Smooth muscle cell (in vitro differentiated cells): ENCODE results near the gene TMEM273. TPM values are rescaled to one million over a fixed set of nuclear protein-coding genes. Genes with fewer than 3 reads are reported as not detected.

ENCODE experiments used
- DNase-seq: peaks from one replicate; lab custom pipeline; 2025; ENCODE audit not compliant: unreplicated experiment; lab: John Stamatoyannopoulos, UW
- H2AFZ ChIP-seq: fragments of 200-600 bp; sonication (generic); 2 replicates; pipeline ENCODE4 v1.6.0; 2016; ENCODE audit warnings: antibody characterized with exemption, low read depth, mild to moderate bottlenecking
- H3F3A ChIP-seq: fragments of 200-600 bp; sonication (generic); 2 replicates; pipeline ENCODE4 v1.6.0; 2017; ENCODE audit warnings: antibody characterized with exemption, low read depth
- H3K27ac ChIP-seq: fragments of 200-600 bp; sonication (generic); 2 replicates; pipeline ENCODE4 v1.5.1; 2016; ENCODE audit warnings: low read depth, mild to moderate bottlenecking
- H3K27me3 ChIP-seq: fragments of 200-600 bp; sonication (generic); 2 replicates; pipeline ENCODE4 v1.6.1; 2016; ENCODE audit warnings: low read depth, mild to moderate bottlenecking
- H3K36me3 ChIP-seq: fragments of 200-600 bp; sonication (generic); 2 replicates; pipeline ENCODE4 v1.5.1; 2016; ENCODE audit warnings: low read depth
- H3K4me1 ChIP-seq: fragments of 200-600 bp; sonication (generic); 2 replicates; pipeline ENCODE4 v1.5.1; 2016; ENCODE audit warnings: low read depth
- H3K4me2 ChIP-seq: fragments of 200-600 bp; sonication (generic); 2 replicates; pipeline ENCODE4 v1.6.0; 2016; ENCODE audit warnings: mild to moderate bottlenecking
- H3K4me3 ChIP-seq: fragments of 200-600 bp; sonication (generic); 2 replicates; pipeline ENCODE4 v1.5.1; 2016; ENCODE audit warnings: mild to moderate bottlenecking
- H3K79me2 ChIP-seq: fragments of 200-600 bp; sonication (generic); 2 replicates; pipeline ENCODE4 v1.6.0; 2016; ENCODE audit warnings: low read depth, mild to moderate bottlenecking
- H3K9ac ChIP-seq: fragments of 200-600 bp; sonication (generic); 2 replicates; pipeline ENCODE4 v1.6.0; 2016; ENCODE audit warnings: low read depth
- H3K9me3 ChIP-seq: fragments of 200-600 bp; sonication (generic); replicated peaks from 2 replicates; pipeline ENCODE4 v1.5.1; 2016; ENCODE audit warnings: low read depth
- H4K20me1 ChIP-seq: fragments of 200-600 bp; sonication (generic); 2 replicates; pipeline ENCODE4 v1.6.0; 2016; ENCODE audit warnings: low read depth
- WGBS: methylation state at CpG from one replicate; pipeline ENCODE4 v1.1.7; 2016; ENCODE audit warnings: low lambda C conversion rate; 5-methylcytosine and 5-hydroxymethylcytosine counted together
- polyA plus RNA-seq: library from polyadenylated mRNA; unstranded; fragments of >200 nt; fragmentation: Nextera tagmentation; extraction: Ambion mirVana; gene quantifications from 2 replicates; pipeline ENCODE4 v1.2.1, GENCODE V29; 2016
- total RNA-seq: library from RNA; depleted of rRNA; stranded (reverse); fragments of >200 nt; gene quantifications from 2 replicates; pipeline ENCODE4 v1.2.3, GENCODE V29; 2014
- TF ChIP-seq, protein P1 (sequence below): fragments of 200-600 bp; sonication (generic); IDR thresholded peaks from 2 replicates; pipeline ENCODE4 v1.5.1; 2017; ENCODE audit warnings: borderline replicate concordance, mild to moderate bottlenecking, antibody characterized with exemption; ENCODE audit not compliant: insufficient read depth, poor library complexity, severe bottlenecking

TMEM273 gene
- total and polyA plus RNA-seq, 2 experiments from 2014 or later, result 0.09 TPM; not detected in 1

DNA sequence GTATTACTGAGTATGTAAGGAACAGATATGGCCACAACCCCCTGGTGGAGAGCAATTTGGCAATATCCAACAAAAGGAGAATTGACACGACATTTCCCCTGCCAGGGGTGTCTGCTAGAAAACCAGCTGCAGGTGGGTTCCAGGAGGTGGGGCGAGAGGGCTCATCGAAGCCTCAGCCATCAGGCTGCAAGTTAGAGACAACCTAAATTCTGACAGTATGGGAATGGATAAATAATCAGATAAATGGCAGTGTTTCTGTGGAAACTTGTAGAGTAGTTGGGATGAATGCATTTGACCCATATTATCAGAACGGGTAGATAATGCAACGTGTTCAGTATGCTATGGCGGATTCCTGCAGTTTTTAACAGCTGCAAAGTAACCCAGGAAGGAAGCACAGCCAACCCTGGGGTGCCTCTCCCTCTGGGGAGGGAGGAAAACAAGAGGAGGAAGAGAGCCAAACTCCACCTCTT lies 3.5 kb downstream of the TMEM273 start:
- H3K9me3 ChIP-seq, result no peaks in the 10 kb centered on the region
- no peak overlapping the region for H3K9ac ChIP-seq
- H3F3A ChIP-seq, result no peaks in the 10 kb centered on the region
- no peak overlapping the region for H3K4me3 ChIP-seq
- no peak for DNase-seq
- no peak overlapping the region for H3K4me2 ChIP-seq
- no peaks in the 10 kb centered on the region for H3K4me1 ChIP-seq
- 70% methylated on average over 6 of the region's 6 CpGs for WGBS
- H2AFZ ChIP-seq, result no peak overlapping the region
- H4K20me1 ChIP-seq, result no peaks in the 10 kb centered on the region
- no peaks in the 10 kb centered on the region for H3K79me2 ChIP-seq
- H3K27me3 ChIP-seq, result peaks cover 4% of the 10 kb centered on the region
- no peaks in the 10 kb centered on the region for H3K36me3 ChIP-seq
- TF ChIP-seq, protein P1, sequence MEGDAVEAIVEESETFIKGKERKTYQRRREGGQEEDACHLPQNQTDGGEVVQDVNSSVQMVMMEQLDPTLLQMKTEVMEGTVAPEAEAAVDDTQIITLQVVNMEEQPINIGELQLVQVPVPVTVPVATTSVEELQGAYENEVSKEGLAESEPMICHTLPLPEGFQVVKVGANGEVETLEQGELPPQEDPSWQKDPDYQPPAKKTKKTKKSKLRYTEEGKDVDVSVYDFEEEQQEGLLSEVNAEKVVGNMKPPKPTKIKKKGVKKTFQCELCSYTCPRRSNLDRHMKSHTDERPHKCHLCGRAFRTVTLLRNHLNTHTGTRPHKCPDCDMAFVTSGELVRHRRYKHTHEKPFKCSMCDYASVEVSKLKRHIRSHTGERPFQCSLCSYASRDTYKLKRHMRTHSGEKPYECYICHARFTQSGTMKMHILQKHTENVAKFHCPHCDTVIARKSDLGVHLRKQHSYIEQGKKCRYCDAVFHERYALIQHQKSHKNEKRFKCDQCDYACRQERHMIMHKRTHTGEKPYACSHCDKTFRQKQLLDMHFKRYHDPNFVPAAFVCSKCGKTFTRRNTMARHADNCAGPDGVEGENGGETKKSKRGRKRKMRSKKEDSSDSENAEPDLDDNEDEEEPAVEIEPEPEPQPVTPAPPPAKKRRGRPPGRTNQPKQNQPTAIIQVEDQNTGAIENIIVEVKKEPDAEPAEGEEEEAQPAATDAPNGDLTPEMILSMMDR, result no peak
- H3K27ac ChIP-seq, result no peak overlapping the region

DNA sequence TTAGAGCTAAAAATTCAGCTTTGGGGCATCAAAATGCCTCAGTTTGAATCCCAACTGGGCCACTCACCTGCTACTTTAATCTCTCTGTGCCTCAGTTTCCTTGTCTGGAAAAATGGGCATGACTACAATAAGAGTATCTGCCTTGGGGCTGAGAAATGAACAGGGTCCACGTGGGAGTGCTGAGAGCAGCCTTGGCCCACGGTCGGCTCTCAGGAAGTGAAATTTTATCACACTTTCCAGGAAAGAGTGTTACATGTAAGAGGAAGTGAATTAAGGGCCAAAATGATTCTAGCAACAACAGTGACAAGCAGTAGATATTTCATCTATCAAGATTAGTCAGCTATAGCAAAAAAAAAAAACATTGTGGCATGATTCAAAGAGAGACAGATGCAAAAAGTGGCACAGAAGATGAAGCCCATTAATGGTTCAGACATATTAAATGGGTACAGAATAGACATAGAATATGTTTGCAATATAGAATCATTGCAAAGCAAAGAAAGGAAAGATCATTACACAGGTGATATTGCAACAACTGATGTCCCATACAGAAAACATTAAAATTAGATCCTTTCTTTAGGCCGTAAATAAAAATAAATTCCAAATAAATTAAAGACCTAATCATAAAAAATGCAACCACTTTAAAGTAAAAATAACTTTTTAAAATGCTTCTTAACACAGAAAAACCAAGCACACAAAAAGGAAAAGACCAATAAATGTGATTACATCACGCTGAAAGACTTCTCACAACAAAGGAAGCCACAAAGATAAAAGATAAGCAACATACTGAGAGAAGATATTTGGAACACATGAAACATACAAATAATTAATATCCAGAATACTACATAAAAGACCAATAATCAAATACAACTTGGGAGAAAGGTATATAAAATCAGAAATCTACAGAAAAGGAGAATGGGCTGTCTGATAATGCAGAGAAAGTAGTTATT lies 4.3 kb downstream of the TMEM273 start:
- H3K4me1 ChIP-seq, result no peaks in the 10 kb centered on the region
- WGBS, result 85% methylated on average over 5 of the region's 5 CpGs
- TF ChIP-seq, protein P1, result no peak

DNA sequence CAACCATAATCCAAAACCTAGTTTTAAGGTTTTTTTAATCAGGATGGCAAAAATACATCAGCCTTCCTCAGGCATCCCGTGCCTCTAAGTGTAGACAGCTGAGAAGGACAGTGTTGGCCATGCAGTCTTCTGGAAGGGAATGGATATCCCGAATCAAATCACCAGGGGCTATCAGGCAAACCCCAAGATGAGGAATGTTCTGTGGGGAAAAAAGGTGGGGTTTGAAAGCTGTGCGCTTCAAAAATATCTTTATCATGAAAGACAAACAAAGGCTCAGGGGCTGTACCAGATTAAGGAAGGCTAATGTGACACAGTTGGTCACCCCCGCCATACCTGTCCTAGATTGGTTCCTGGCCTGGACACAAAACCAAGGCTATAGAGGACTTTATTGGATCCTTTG lies 5.4 kb downstream of the TMEM273 start:
- no peak overlapping the region for H3K4me2 ChIP-seq
- no peaks in the 10 kb centered on the region for H3K79me2 ChIP-seq
- H3K27ac ChIP-seq, result no peak overlapping the region
- H2AFZ ChIP-seq, result no peak overlapping the region
- no peaks in the 10 kb centered on the region for H3K4me1 ChIP-seq
- 89% methylated on average over 4 of the region's 4 CpGs for WGBS
- no peaks in the 10 kb centered on the region for H3F3A ChIP-seq
- TF ChIP-seq, protein P1, result no peak
- no peaks in the 10 kb centered on the region for H3K9me3 ChIP-seq
- DNase-seq, result no peak
- no peak overlapping the region for H3K9ac ChIP-seq
- H3K4me3 ChIP-seq, result no peak overlapping the region
- H3K27me3 ChIP-seq, result peaks cover 4% of the 10 kb centered on the region
- no peaks in the 10 kb centered on the region for H4K20me1 ChIP-seq
- H3K36me3 ChIP-seq, result no peaks in the 10 kb centered on the region

More for the DNA sequence above, 4.3 kb downstream of the TMEM273 start:
- Histone ChIP-seq H3K27me3 (peaks cover 4% of the 10 kb centered on the region), H3K79me2 (no peaks in the 10 kb centered on the region), H3K4me3 (no peak overlapping the region), H4K20me1 (no peaks in the 10 kb centered on the region), H2AFZ (no peak overlapping the region), H3K9me3 (no peaks in the 10 kb centered on the region), H3K36me3 (no peaks in the 10 kb centered on the region), H3K27ac (no peak overlapping the region), H3K9ac (no peak overlapping the region), H3K4me2 (no peak overlapping the region), H3F3A (no peaks in the 10 kb centered on the region)
- no peak for DNase-seq
